Body of pancreas (tissue), 4 donors: Measurements from ENCODE around the gene CALHM5.

ENCODE experiments used
- CTCF ChIP-seq, 7 experiments: fragments of 450-650 bp in 4 of 7; fragments of 200-600 bp in 3 of 7; sonication (generic) in 3 of 7; IDR thresholded peaks; one replicate each; pipeline ENCODE4 v1.5.1; 2016 to 2019; ENCODE audit warnings: antibody characterized with exemption in 7 of 7
- POLR2A ChIP-seq, 3 donors: fragments of 450-650 bp; IDR thresholded peaks; one replicate each; pipeline ENCODE4 v1.6.1; 2016; ENCODE audit warnings: antibody characterized with exemption in 3 of 3, mild to moderate bottlenecking in 2 of 3

DNA sequence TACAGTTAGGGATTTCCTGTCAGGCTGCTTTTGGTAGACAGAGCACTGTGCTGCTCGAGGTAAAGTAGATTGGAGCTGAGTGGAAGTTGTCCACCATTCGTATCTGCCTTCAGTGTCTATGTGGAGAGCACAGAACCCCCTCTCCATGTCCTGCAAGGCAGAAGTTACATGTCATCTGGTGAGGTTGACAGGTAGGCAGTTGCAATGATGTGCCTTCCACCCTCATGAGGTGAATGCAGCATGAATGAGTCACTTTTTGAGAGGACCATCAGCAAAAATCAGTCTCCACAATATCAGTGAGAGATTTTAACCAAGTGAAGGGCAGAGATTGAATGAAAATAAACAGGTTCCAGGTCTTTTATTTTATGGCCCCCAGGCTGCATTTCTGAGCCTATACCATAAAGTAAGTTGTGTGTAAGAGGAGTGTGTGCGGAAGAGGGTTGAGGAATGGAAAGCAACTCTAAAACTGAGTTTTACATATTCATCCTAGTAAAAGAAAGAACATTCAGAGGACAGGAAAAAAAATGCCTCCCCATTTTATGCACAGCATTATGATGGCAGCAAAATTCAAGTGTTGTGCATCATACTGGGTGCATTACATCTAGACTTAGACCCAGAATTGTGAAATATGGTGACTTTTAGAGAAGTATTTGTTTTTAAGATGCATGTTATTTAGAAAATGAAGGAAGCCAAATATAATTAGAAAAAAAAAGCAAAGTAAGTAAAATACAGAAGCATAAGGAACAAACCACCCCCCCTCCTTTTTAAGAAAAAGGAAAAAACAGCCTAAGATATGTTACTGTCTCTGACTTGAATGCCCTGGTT lies 18.2 kb downstream of the CALHM5 start:
- no peak for TF ChIP-seq POLR2A (IDR thresholded peaks at IDR 0.05)
- TF ChIP-seq CTCF (IDR thresholded peaks at IDR 0.05) = no peak
